ENCODE data around the gene MMP1.

The MMP1 gene

GRCh38 chr11:102831128-102831488 is 33.1 kb upstream of the MMP1 start:
- Histone ChIP-seq H3K4me1 (ENCODE audit: control insufficient read depth, insufficient read depth, low read length) (peaks cover 18% of the 10 kb centered on the region), H3K9ac (ENCODE audit: low read length) (no peak overlapping the region), H3K27me3 (replicated peaks; ENCODE audit: control insufficient read depth, insufficient read depth, low read length) (no peaks in the 10 kb centered on the region), H3K9me3 (ENCODE audit: control insufficient read depth, low read length) (no peaks in the 10 kb centered on the region), H3K4me3 (ENCODE audit: low read length) (peak overlapping the region; percentile 79), H3K36me3 (ENCODE audit: control insufficient read depth, insufficient read depth, low read length, severe bottlenecking) (no peaks in the 10 kb centered on the region)
- no peak for DNase-seq (ENCODE audit: low read depth)

GRCh38 chr11:102830001-102830727 is 32.2 kb upstream of the MMP1 start:
- H3K9me3 ChIP-seq (ENCODE audit: control insufficient read depth, low read length): no peaks in the 10 kb centered on the region
- peaks cover 11% of the 10 kb centered on the region for H3K4me1 ChIP-seq (ENCODE audit: control insufficient read depth, insufficient read depth, low read length)
- peak; percentile 40 for DNase-seq (ENCODE audit: low read depth)

GRCh38 chr11:102829316-102830000 is 31.5 kb upstream of the MMP1 start:
- no peaks in the 10 kb centered on the region for H3K27me3 ChIP-seq (replicated peaks; ENCODE audit: control insufficient read depth, insufficient read depth, low read length)

More at GRCh38 chr11:102830001-102830727, 32.2 kb upstream of the MMP1 start:
- no peak overlapping the region for H3K9ac ChIP-seq (ENCODE audit: low read length)
- H3K4me3 ChIP-seq (ENCODE audit: low read length): no peak overlapping the region
- H3K36me3 ChIP-seq (ENCODE audit: control insufficient read depth, insufficient read depth, low read length, severe bottlenecking): no peaks in the 10 kb centered on the region
- no peaks in the 10 kb centered on the region for H3K27me3 ChIP-seq (replicated peaks; ENCODE audit: control insufficient read depth, insufficient read depth, low read length)

GRCh38 chr11:102824556-102824955 is 26.6 kb upstream of the MMP1 start:
- Histone ChIP-seq H3K9ac (ENCODE audit: low read length) (no peak overlapping the region), H3K4me1 (ENCODE audit: control insufficient read depth, insufficient read depth, low read length) (peaks cover 9% of the 10 kb centered on the region), H3K36me3 (ENCODE audit: control insufficient read depth, insufficient read depth, low read length, severe bottlenecking) (no peaks in the 10 kb centered on the region), H3K9me3 (ENCODE audit: control insufficient read depth, low read length) (no peaks in the 10 kb centered on the region), H3K27me3 (replicated peaks; ENCODE audit: control insufficient read depth, insufficient read depth, low read length) (peaks cover 18% of the 10 kb centered on the region), H3K4me3 (ENCODE audit: low read length) (no peak overlapping the region)
- no peak for DNase-seq (ENCODE audit: low read depth)

More at GRCh38 chr11:102829316-102830000, 31.5 kb upstream of the MMP1 start:
- no peak overlapping the region for H3K4me3 ChIP-seq (ENCODE audit: low read length)
- no peak overlapping the region for H3K9ac ChIP-seq (ENCODE audit: low read length)
- H3K36me3 ChIP-seq (ENCODE audit: control insufficient read depth, insufficient read depth, low read length, severe bottlenecking): no peaks in the 10 kb centered on the region
- no peak for DNase-seq (ENCODE audit: low read depth)
- H3K9me3 ChIP-seq (ENCODE audit: control insufficient read depth, low read length): no peaks in the 10 kb centered on the region
- H3K4me1 ChIP-seq (ENCODE audit: control insufficient read depth, insufficient read depth, low read length): peaks cover 13% of the 10 kb centered on the region

GRCh38 chr11:102819491-102819890 is 21.5 kb upstream of the MMP1 start:
- Histone ChIP-seq H3K36me3 (ENCODE audit: control insufficient read depth, insufficient read depth, low read length, severe bottlenecking) (no peaks in the 10 kb centered on the region), H3K4me1 (ENCODE audit: control insufficient read depth, insufficient read depth, low read length) (peaks cover 4% of the 10 kb centered on the region), H3K4me3 (ENCODE audit: low read length) (no peak overlapping the region), H3K9ac (ENCODE audit: low read length) (no peak overlapping the region), H3K9me3 (ENCODE audit: control insufficient read depth, low read length) (peaks cover 6% of the 10 kb centered on the region), H3K27me3 (replicated peaks; ENCODE audit: control insufficient read depth, insufficient read depth, low read length) (peaks cover 18% of the 10 kb centered on the region)
- no peak for DNase-seq (ENCODE audit: low read depth)

GRCh38 chr11:102813484-102813883 is 15.5 kb upstream of the MMP1 start:
- Histone ChIP-seq H3K9ac (ENCODE audit: low read length) (no peak overlapping the region), H3K27me3 (replicated peaks; ENCODE audit: control insufficient read depth, insufficient read depth, low read length) (no peaks in the 10 kb centered on the region), H3K4me1 (ENCODE audit: control insufficient read depth, insufficient read depth, low read length) (no peaks in the 10 kb centered on the region), H3K36me3 (ENCODE audit: control insufficient read depth, insufficient read depth, low read length, severe bottlenecking) (no peaks in the 10 kb centered on the region), H3K9me3 (ENCODE audit: control insufficient read depth, low read length) (peaks cover 6% of the 10 kb centered on the region), H3K4me3 (ENCODE audit: low read length) (no peak overlapping the region)
- no peak for DNase-seq (ENCODE audit: low read depth)

GRCh38 chr11:102812188-102812587 is 14.2 kb upstream of the MMP1 start:
- H3K9ac ChIP-seq (ENCODE audit: low read length): no peak overlapping the region
- no peaks in the 10 kb centered on the region for H3K4me1 ChIP-seq (ENCODE audit: control insufficient read depth, insufficient read depth, low read length)
- no peaks in the 10 kb centered on the region for H3K27me3 ChIP-seq (replicated peaks; ENCODE audit: control insufficient read depth, insufficient read depth, low read length)
- no peak overlapping the region for H3K4me3 ChIP-seq (ENCODE audit: low read length)
- H3K9me3 ChIP-seq (ENCODE audit: control insufficient read depth, low read length): peaks cover 1% of the 10 kb centered on the region
- H3K36me3 ChIP-seq (ENCODE audit: control insufficient read depth, insufficient read depth, low read length, severe bottlenecking): no peaks in the 10 kb centered on the region
- DNase-seq (ENCODE audit: low read depth): no peak

- Histone ChIP-seq H3K4me1 (ENCODE audit: control insufficient read depth, insufficient read depth, low read length) (no peaks in the 10 kb centered on the region), H3K36me3 (ENCODE audit: control insufficient read depth, insufficient read depth, low read length, severe bottlenecking) (no peaks in the 10 kb centered on the region), H3K9me3 (ENCODE audit: control insufficient read depth, low read length) (no peaks in the 10 kb centered on the region), H3K27me3 (replicated peaks; ENCODE audit: control insufficient read depth, insufficient read depth, low read length) (no peaks in the 10 kb centered on the region), H3K9ac (ENCODE audit: low read length) (no peak overlapping the region), H3K4me3 (ENCODE audit: low read length) (no peak overlapping the region)
- DNase-seq (ENCODE audit: low read depth): peak; percentile 63
Measured at GRCh38 chr11:102810950-102811660, 13.1 kb upstream of the MMP1 start.

- Histone ChIP-seq H3K9ac (ENCODE audit: low read length) (no peak overlapping the region), H3K9me3 (ENCODE audit: control insufficient read depth, low read length) (no peaks in the 10 kb centered on the region), H3K4me1 (ENCODE audit: control insufficient read depth, insufficient read depth, low read length) (no peaks in the 10 kb centered on the region), H3K27me3 (replicated peaks; ENCODE audit: control insufficient read depth, insufficient read depth, low read length) (no peaks in the 10 kb centered on the region), H3K4me3 (ENCODE audit: low read length) (no peak overlapping the region), H3K36me3 (ENCODE audit: control insufficient read depth, insufficient read depth, low read length, severe bottlenecking) (no peaks in the 10 kb centered on the region)
- no peak for DNase-seq (ENCODE audit: low read depth)
Measured at GRCh38 chr11:102809971-102810370, 12.0 kb upstream of the MMP1 start.

- Histone ChIP-seq H3K9ac (ENCODE audit: low read length) (no peak overlapping the region), H3K36me3 (ENCODE audit: control insufficient read depth, insufficient read depth, low read length, severe bottlenecking) (no peaks in the 10 kb centered on the region), H3K9me3 (ENCODE audit: control insufficient read depth, low read length) (no peaks in the 10 kb centered on the region), H3K4me3 (ENCODE audit: low read length) (no peak overlapping the region), H3K27me3 (replicated peaks; ENCODE audit: control insufficient read depth, insufficient read depth, low read length) (no peaks in the 10 kb centered on the region), H3K4me1 (ENCODE audit: control insufficient read depth, insufficient read depth, low read length) (no peaks in the 10 kb centered on the region)
- no peak for DNase-seq (ENCODE audit: low read depth)
Measured at GRCh38 chr11:102807921-102808320, 10.0 kb upstream of the MMP1 start.

GRCh38 chr11:102806296-102806695 is 8.3 kb upstream of the MMP1 start:
- H3K4me1 ChIP-seq (ENCODE audit: control insufficient read depth, insufficient read depth, low read length): peaks cover 9% of the 10 kb centered on the region
- no peaks in the 10 kb centered on the region for H3K27me3 ChIP-seq (replicated peaks; ENCODE audit: control insufficient read depth, insufficient read depth, low read length)
- no peaks in the 10 kb centered on the region for H3K9me3 ChIP-seq (ENCODE audit: control insufficient read depth, low read length)
- no peak overlapping the region for H3K9ac ChIP-seq (ENCODE audit: low read length)
- H3K4me3 ChIP-seq (ENCODE audit: low read length): no peak overlapping the region
- H3K36me3 ChIP-seq (ENCODE audit: control insufficient read depth, insufficient read depth, low read length, severe bottlenecking): no peaks in the 10 kb centered on the region
- peak; percentile 33 for DNase-seq (ENCODE audit: low read depth)

All from adipocyte (in vitro differentiated cells).